GM18867 (cell line): ENCODE data around the gene EPHB2.

Experiments
- ATAC-seq: cut with Tn5 transposase; IDR thresholded peaks from one replicate; pipeline ENCODE4 v1.9.1; 2021; ENCODE audit warnings: mild to moderate bottlenecking, moderate library complexity; ENCODE audit not compliant: unreplicated experiment

EPHB2 gene

GRCh38 chr1:22721122-22721873 is 10.7 kb downstream of the EPHB2 start:
- no peak for ATAC-seq

GRCh38 chr1:22722901-22723550 is 12.4 kb downstream of the EPHB2 start:
- ATAC-seq = no peak

GRCh38 chr1:22727873-22728272 is 17.2 kb downstream of the EPHB2 start:
- no peak for ATAC-seq

GRCh38 chr1:22728751-22729399 is 18.2 kb downstream of the EPHB2 start:
- ATAC-seq = no peak

- ATAC-seq = no peak
Measured at GRCh38 chr1:22729400-22729773, 18.7 kb downstream of the EPHB2 start.

- ATAC-seq = no peak
Measured at GRCh38 chr1:22729912-22730311, 19.3 kb downstream of the EPHB2 start.

- no peak for ATAC-seq
Measured at GRCh38 chr1:22731924-22732720, 21.5 kb downstream of the EPHB2 start.

- ATAC-seq = no peak
Measured at GRCh38 chr1:22733643-22734042, 23.0 kb downstream of the EPHB2 start.

- ATAC-seq = no peak
Measured at GRCh38 chr1:22736501-22737080, 26.0 kb downstream of the EPHB2 start.

GRCh38 chr1:22737374-22738068 is 26.9 kb downstream of the EPHB2 start:
- no peak for ATAC-seq

GRCh38 chr1:22738069-22738435 is 27.4 kb downstream of the EPHB2 start:
- no peak for ATAC-seq

- no peak for ATAC-seq
Measured at GRCh38 chr1:22738522-22738921, 27.9 kb downstream of the EPHB2 start.

- ATAC-seq = no peak
Measured at GRCh38 chr1:22739648-22740385, 29.2 kb downstream of the EPHB2 start.

GRCh38 chr1:22741118-22741517 is 30.5 kb downstream of the EPHB2 start:
- ATAC-seq = no peak

- no peak for ATAC-seq
Measured at GRCh38 chr1:22745669-22746585, 35.3 kb downstream of the EPHB2 start.

- ATAC-seq = no peak
Measured at GRCh38 chr1:22747021-22747734, 36.5 kb downstream of the EPHB2 start.

- no peak for ATAC-seq
Measured at GRCh38 chr1:22747735-22748073, 37.1 kb downstream of the EPHB2 start.

GRCh38 chr1:22749503-22749902 is 38.9 kb downstream of the EPHB2 start:
- ATAC-seq = no peak
